Chondrocyte (in vitro differentiated cells): ENCODE results near the gene MYL1. TPM values are rescaled to one million over a fixed set of nuclear protein-coding genes. Genes with fewer than 3 reads are reported as not detected.

Source experiments
- DNase-seq: peaks from one replicate; pipeline ENCODE4 v3.0.0; 2021; ENCODE audit warnings: mixed read lengths, low spot score
- H3K27ac Mint-ChIP-seq: one replicate; pipeline ENCODE4 v1.8.0; 2021; ENCODE audit warnings: mild to moderate bottlenecking, moderate library complexity, mixed read lengths; ENCODE audit not compliant: unreplicated experiment
- H3K27me3 Mint-ChIP-seq: 2 replicates; pipeline ENCODE4 v1.8.0; 2021; ENCODE audit warnings: low read depth, mixed read lengths
- H3K36me3 Mint-ChIP-seq: 2 replicates; pipeline ENCODE4 v1.8.0; 2021; ENCODE audit warnings: low read depth, mixed read lengths
- H3K4me1 Mint-ChIP-seq: 2 replicates; pipeline ENCODE4 v1.8.0; 2021; ENCODE audit warnings: low read depth, mild to moderate bottlenecking, mixed read lengths
- H3K4me3 Mint-ChIP-seq: one replicate; pipeline ENCODE4 v1.8.0; 2021; ENCODE audit warnings: mild to moderate bottlenecking, moderate library complexity, mixed read lengths; ENCODE audit not compliant: unreplicated experiment
- H3K9me3 Mint-ChIP-seq: 2 replicates; pipeline ENCODE4 v1.8.0; 2021; ENCODE audit warnings: low read depth, mixed read lengths
- CTCF ChIP-seq: fragments of 200-600 bp; sonication (generic); IDR thresholded peaks from 2 replicates; pipeline ENCODE4 v1.5.0; 2021; ENCODE audit warnings: antibody characterized with exemption, mild to moderate bottlenecking, moderate library complexity
- total RNA-seq: library from RNA; stranded (reverse); gene quantifications from 3 replicates; pipeline ENCODE4 v1.2.1, GENCODE V29; 2021

The MYL1 gene
- total RNA-seq, 1 donor from 2014 or later: not detected

- no peak for TF ChIP-seq CTCF
- Mint-ChIP-seq H3K4me1 (no peaks in the 10 kb centered on the region), H3K9me3 (no peaks in the 10 kb centered on the region), H3K27ac (no peak overlapping the region), H3K36me3 (no peaks in the 10 kb centered on the region), H3K27me3 (peaks cover 10% of the 10 kb centered on the region), H3K4me3 (no peak overlapping the region)
- no peak for DNase-seq
Observed at GRCh38 chr2:210263841-210264240, 51.1 kb downstream of the MYL1 start.

GRCh38 chr2:210262036-210262435, 52.9 kb downstream of the MYL1 start:
- H3K9me3 Mint-ChIP-seq: peaks cover 1% of the 10 kb centered on the region
- H3K27me3 Mint-ChIP-seq: peaks cover 6% of the 10 kb centered on the region
- H3K4me1 Mint-ChIP-seq: no peaks in the 10 kb centered on the region
- TF ChIP-seq CTCF: no peak
- H3K36me3 Mint-ChIP-seq: no peaks in the 10 kb centered on the region
- H3K27ac Mint-ChIP-seq: no peak overlapping the region
- DNase-seq: no peak
- no peak overlapping the region for H3K4me3 Mint-ChIP-seq

GRCh38 chr2:210259687-210260086, 55.3 kb downstream of the MYL1 start:
- no peak for DNase-seq
- peaks cover 2% of the 10 kb centered on the region for H3K9me3 Mint-ChIP-seq
- no peaks in the 10 kb centered on the region for H3K4me1 Mint-ChIP-seq
- no peak for TF ChIP-seq CTCF
- no peak overlapping the region for H3K4me3 Mint-ChIP-seq
- no peaks in the 10 kb centered on the region for H3K36me3 Mint-ChIP-seq
- no peak overlapping the region for H3K27ac Mint-ChIP-seq
- H3K27me3 Mint-ChIP-seq: peaks cover 4% of the 10 kb centered on the region

GRCh38 chr2:210252699-210253606, 62.0 kb downstream of the MYL1 start:
- no peaks in the 10 kb centered on the region for H3K4me1 Mint-ChIP-seq
- H3K27ac Mint-ChIP-seq: no peak overlapping the region
- H3K27me3 Mint-ChIP-seq: peaks cover 10% of the 10 kb centered on the region
- DNase-seq: no peak
- H3K36me3 Mint-ChIP-seq: no peaks in the 10 kb centered on the region
- H3K4me3 Mint-ChIP-seq: no peak overlapping the region
- TF ChIP-seq CTCF: no peak
- H3K9me3 Mint-ChIP-seq: peaks cover 2% of the 10 kb centered on the region

GRCh38 chr2:210250622-210251021, 64.4 kb downstream of the MYL1 start:
- DNase-seq: no peak
- Mint-ChIP-seq H3K27ac (no peak overlapping the region), H3K27me3 (peaks cover 14% of the 10 kb centered on the region), H3K4me3 (no peak overlapping the region), H3K4me1 (no peaks in the 10 kb centered on the region), H3K9me3 (no peaks in the 10 kb centered on the region), H3K36me3 (no peaks in the 10 kb centered on the region)
- TF ChIP-seq CTCF: no peak

Other genes starting within 250 kb of the MYL1 start
- gene KANSL1L, start 143.8 kb downstream of the MYL1 start, total RNA-seq: 11.8 to 15.5 TPM (median 12.2 TPM) in 3 replicates
- gene ACADL, start 89.7 kb downstream of the MYL1 start, total RNA-seq: not detected in 3 replicates
- 52.1 to 74.3 TPM (median 52.4 TPM) in 3 replicates for gene LANCL1, start 161.6 kb upstream of the MYL1 start, total RNA-seq
- 4.3 to 15.2 TPM (median 4.6 TPM) in 3 replicates for gene CPS1, start 241.4 kb upstream of the MYL1 start, total RNA-seq